ENCODE measurements around the gene RASAL3.

RASAL3 gene

GRCh38 chr19:15438577-15438976 is 25.8 kb downstream of the RASAL3 start:
- no peak for DNase-seq
- in situ Hi-C loops (cut with MboI; ENCODE audit: low pct_unique_long_range_greater_than_20kb, low sequenced_read_pairs), result no loop called here

DNA sequence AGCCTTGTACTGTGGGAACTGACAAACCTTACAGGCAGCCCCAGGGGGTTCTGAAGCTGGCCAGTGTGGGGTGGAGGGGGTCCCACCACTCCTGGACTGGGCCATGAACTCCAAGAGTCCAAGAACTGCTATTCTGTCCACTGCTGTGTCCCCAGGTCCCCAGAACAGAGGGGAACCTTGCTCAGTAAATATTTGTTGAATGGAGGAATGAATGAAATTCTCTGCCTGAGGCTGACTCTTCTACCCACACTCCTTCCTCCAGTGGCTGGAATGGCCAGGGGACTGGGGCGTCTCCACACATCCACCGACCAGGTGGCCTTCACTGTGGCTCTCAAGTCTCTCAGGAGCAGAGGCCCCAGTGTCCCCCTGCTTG is 26.2 kb downstream of the RASAL3 start:
- in situ Hi-C loops (cut with MboI; ENCODE audit: low pct_unique_long_range_greater_than_20kb, low sequenced_read_pairs), result no loop called here
- DNase-seq, result no peak

DNA sequence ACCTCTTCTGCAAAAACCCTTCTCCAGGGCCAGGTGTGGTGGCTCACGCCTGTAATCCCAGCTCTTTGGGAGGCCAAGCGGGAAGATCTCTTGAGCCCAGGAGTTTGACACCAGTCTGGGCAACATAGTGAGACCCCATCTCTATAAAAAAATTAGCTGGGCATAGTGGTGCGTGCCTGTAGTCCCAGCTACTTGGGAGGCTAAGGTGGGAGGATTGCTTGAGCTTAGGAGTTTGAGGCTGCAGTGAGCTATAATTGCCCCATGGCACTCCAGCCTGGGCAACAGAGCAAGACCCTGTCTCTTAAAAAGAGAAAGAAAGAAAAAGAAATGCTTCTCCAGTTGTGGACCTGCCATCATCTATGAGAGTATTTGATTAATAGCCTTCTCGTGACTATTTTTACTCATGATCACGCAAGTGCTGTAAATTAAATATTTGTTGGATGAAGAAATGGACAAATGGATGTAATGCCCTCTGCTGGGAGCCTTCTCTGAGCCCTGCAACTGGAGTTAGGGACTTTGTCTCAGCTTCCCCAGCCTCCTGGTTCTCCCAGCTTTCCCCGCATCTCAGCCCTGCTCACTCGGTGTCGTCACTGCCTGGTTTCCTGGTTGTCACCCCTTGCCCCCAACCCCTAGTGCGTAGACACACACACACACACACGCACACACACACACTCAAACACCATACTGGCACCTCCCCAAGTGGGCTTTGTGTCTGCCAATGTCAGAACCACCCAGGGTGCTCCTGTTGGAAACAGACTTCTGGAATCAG is 26.8 kb downstream of the RASAL3 start:
- in situ Hi-C loops (cut with MboI; ENCODE audit: low pct_unique_long_range_greater_than_20kb, low sequenced_read_pairs), result no loop called here
- DNase-seq, result no peak

DNA sequence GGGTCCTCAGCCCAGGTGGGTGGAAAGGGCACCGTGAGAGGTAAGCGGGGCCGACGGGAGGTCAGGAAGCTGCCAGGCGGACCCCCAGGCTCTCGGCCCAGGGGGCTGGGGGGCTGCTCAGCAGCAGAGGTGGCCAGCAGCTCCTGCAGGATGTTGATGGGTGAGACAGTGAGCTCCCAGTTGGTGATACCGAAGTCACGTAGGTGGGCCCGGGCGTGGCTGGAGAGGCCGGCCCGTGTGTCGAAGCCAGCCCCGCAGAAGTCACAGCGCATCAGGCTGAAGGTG is 27.6 kb downstream of the RASAL3 start:
- in situ Hi-C loops (cut with MboI; ENCODE audit: low pct_unique_long_range_greater_than_20kb, low sequenced_read_pairs), result no loop called here

GRCh38 chr19:15436012-15436825 is 28.1 kb downstream of the RASAL3 start:
- no peak for DNase-seq
- in situ Hi-C loops (cut with MboI; ENCODE audit: low pct_unique_long_range_greater_than_20kb, low sequenced_read_pairs), result no loop called here

More for the DNA sequence above, 27.6 kb downstream of the RASAL3 start:
- no peak for DNase-seq

DNA sequence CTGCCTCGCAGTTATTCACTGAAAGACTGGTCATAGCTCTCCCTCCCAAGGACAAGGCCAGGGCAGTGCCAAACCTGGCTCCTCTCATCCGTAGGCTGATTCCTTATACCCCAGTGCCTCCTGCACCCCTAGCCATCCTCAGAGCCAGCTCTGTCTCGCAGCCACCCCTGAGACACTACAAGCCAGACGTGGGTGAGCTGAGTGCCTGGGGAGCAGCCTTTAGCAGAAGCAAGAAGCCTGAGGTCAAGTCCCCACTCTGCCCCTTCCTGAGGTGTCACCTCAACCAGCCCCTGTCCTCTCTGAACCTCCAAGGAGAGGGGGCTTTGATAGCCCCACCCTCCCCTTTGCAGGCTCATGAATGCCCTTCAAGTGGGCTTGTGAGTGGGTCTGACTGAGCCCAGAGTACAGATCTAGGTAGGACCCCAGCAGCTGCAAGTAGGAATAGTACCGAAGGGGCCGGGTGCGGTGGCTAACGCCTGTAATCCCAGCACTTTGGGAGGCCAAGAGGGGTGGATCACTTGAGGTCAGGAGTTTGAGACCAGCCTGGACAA is 30.8 kb downstream of the RASAL3 start:
- no peak for DNase-seq
- in situ Hi-C loops (cut with MboI; ENCODE audit: low pct_unique_long_range_greater_than_20kb, low sequenced_read_pairs), result no loop called here

DNA sequence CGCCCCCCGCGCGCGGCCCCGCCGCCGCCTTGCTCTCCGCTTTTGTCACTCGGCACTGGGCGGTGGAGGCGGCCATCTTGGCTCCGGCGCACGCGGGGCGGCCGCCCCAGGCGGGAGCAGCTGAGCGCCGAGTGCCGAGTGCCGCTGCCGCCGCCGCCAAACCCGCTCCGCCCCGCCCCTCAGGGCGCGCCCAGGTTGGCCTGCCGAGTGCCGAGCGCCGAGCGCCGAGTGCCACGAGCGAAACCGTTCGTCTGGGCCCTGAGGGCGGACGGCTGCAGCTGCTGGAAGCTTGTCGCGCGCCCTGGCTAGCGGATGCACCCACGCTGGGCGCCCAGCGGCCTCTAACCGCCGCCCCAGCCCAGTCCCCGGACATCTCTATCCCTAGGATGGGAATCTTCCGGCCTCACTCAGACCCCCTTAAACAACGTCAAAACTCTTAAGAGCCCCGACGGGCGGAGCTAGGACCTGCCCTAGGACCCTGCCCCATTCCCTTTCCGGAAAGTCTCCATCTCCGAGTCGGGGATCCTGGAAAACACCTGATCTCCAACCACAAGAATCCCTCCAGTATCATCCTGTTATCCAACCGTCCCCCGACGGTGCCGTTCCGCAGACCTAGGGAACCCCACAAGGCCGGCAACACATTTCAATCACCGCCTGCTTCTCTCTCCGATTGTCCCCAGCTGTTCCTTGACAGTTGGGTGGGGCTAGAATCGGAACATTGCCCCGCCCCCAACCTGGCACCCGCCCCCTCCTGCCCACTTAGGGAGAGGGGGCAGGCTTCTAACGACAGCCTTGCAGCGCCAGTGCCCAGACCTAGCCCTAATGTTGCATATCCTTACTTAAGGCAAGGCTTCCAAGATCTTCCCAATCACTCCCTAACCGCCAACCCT is 31.5 kb downstream of the RASAL3 start:
- DNase-seq, result peak; percentile 86
- in situ Hi-C loops (cut with MboI; ENCODE audit: low pct_unique_long_range_greater_than_20kb, low sequenced_read_pairs), result no loop called here

- peak; percentile 20 for DNase-seq
Observed at GRCh38 chr19:15432018-15432494, 32.3 kb downstream of the RASAL3 start.

DNA sequence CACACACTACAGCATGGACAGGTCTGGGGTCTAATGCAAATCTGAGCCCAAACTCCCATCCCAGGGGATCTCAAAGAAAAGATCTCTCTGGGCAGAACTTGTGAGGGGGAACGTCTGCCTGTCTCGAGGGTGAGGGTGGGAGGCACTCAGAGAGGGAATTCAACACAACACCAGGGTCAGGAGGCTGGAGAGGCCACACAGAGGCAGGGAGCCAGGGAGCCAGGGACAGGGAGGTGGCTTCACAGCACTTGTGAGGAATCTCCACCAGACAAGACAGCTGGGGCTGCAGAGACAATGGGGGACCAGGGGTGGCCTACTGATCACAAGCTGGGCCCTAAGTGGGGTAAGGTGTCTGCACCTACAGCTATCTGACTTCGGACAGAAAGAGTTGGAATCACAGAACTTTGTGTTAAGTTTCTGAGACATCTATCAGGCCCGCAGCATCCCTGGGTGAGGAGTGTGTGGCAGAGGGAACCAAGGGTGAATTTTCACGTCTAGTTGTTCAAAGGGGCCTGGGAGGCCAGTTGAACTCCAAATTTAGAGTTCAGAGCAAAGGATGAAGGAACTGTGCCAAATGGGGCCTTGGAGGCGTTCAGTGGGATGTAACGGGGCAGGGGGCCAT is 32.8 kb downstream of the RASAL3 start:
- in situ Hi-C loops (cut with MboI; ENCODE audit: low pct_unique_long_range_greater_than_20kb, low sequenced_read_pairs), result no loop called here
- no peak for DNase-seq

More at GRCh38 chr19:15432018-15432494, 32.3 kb downstream of the RASAL3 start:
- in situ Hi-C loops (cut with MboI; ENCODE audit: low pct_unique_long_range_greater_than_20kb, low sequenced_read_pairs), result no loop called here

DNA sequence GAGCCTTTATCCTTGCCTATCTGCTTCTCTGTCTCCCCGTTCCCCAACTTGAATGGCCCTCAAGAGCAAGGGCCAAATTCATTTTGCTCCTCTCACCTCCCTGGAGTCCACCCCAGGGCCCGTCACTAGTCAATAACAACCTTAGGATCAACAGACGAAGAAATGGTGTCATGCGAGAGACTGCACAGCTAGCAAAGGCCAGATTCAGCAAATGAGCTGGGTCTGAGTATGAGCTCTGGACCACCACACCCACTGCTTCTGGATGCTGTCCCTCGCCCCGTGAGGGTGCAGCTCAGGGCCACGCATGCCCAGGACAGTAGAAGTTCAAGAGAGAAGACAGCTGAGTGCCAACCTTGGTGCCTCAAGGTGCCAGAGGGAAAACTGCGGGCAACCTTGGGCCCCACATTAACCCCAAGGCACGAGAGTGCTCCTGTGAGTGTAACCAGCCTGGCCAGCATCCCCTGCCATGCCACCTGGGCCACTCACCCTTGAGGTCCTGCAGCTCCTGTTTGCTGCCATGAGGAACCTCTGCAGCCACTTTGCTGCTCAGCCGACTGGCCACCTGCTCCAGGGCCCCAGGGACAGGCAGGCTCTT is 33.7 kb downstream of the RASAL3 start:
- in situ Hi-C loops (cut with MboI; ENCODE audit: low pct_unique_long_range_greater_than_20kb, low sequenced_read_pairs), result no loop called here

GRCh38 chr19:15429825-15430467 is 34.4 kb downstream of the RASAL3 start:
- DNase-seq, result no peak
- in situ Hi-C loops (cut with MboI; ENCODE audit: low pct_unique_long_range_greater_than_20kb, low sequenced_read_pairs), result no loop called here

More for the DNA sequence above, 33.7 kb downstream of the RASAL3 start:
- DNase-seq, result no peak

GRCh38 chr19:15428956-15429824 is 35.2 kb downstream of the RASAL3 start:
- DNase-seq, result no peak
- in situ Hi-C loops (cut with MboI; ENCODE audit: low pct_unique_long_range_greater_than_20kb, low sequenced_read_pairs), result no loop called here

DNA sequence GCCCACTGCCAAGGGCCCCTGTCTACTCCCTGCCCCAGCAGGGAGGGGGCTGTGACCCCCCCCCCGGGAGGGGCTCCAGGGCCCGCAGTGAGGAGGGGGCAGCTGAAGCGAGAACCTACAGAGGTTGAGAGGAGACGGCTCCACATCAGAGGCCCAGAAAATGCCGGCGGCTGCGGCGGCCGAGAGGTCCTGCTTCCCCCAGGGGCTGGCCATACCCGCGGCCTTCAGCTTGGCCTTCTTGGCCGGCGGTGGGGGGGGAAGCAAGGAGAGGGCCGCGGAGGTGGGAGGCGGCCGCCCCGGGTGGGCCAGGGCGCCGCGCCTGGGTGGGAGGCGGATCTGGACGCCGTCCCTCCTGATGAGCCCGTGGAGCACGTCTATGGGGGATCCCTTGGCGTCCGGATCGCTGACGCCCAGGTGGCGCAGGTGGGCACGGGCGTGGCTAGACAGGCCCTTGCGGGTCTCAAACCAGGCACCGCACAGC is 36.3 kb downstream of the RASAL3 start:
- in situ Hi-C loops (cut with MboI; ENCODE audit: low pct_unique_long_range_greater_than_20kb, low sequenced_read_pairs), result no loop called here
- no peak for DNase-seq

DNA sequence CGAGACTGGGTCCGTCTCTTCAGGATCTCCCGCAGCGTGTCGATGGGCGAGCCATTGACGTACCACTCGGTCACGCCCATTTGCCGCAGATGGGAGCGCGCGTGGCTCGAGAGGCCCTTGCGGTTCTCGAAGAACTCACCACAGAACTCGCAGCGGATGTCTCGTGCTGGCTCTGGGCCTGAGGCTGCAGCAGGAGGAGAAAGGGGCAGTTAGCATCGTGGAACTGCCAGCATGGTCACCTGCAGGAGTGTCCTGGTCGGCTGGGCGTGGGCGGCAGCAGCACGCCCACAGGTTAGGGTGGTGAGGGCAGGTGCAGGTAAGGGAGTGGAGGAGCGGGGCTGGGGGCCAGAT is 37.0 kb downstream of the RASAL3 start:
- DNase-seq, result no peak
- in situ Hi-C loops (cut with MboI; ENCODE audit: low pct_unique_long_range_greater_than_20kb, low sequenced_read_pairs), result no loop called here

- in situ Hi-C loops (cut with MboI; ENCODE audit: low pct_unique_long_range_greater_than_20kb, low sequenced_read_pairs), result no loop called here
- no peak for DNase-seq
Observed at GRCh38 chr19:15426485-15427349, 37.6 kb downstream of the RASAL3 start.

GRCh38 chr19:15425321-15425950 is 38.9 kb downstream of the RASAL3 start:
- in situ Hi-C loops (cut with MboI; ENCODE audit: low pct_unique_long_range_greater_than_20kb, low sequenced_read_pairs), result no loop called here
- no peak for DNase-seq

Measured in KBM-7 (cell line).